Measurements from ENCODE around the gene PPY.

The PPY gene

GRCh38 chr17:43979011-43979410, 36.7 kb upstream of the PPY start:
- Histone ChIP-seq H3K4me2 (ENCODE audit: low read depth, low read length) (no peak overlapping the region), H3K27me3 (replicated peaks; ENCODE audit: insufficient read depth, low read length) (no peaks in the 10 kb centered on the region; the same call in 1 of the 2 replicates)

GRCh38 chr17:43978078-43978477, 35.8 kb upstream of the PPY start:
- no peak overlapping the region for H3K9ac ChIP-seq (ENCODE audit: low read length)
- TF ChIP-seq CTCF (IDR thresholded peaks at IDR 0.05; ENCODE audit: low read length) = no peak
- TF ChIP-seq EZH2 (optimal IDR thresholded peaks at IDR 0.05; ENCODE audit: low read depth, low read length) = no peak
- no peak for TF ChIP-seq EZH2phosphoT487 (IDR thresholded peaks at IDR 0.05; ENCODE audit: low read length)
- no peaks in the 10 kb centered on the region for H3K9me3 ChIP-seq (replicated peaks; ENCODE audit: insufficient read depth, low read length)
- no peaks in the 10 kb centered on the region for H3K36me3 ChIP-seq (replicated peaks; ENCODE audit: insufficient read depth, low read length)
- no peaks in the 10 kb centered on the region for H3K4me1 ChIP-seq (ENCODE audit: low read length)
- no peaks in the 10 kb centered on the region; the same call in 1 of the 2 replicates for H3K27me3 ChIP-seq (replicated peaks; ENCODE audit: insufficient read depth, low read length)
- no peak overlapping the region for H2AFZ ChIP-seq (ENCODE audit: low read length)
- no peaks in the 10 kb centered on the region for H3K79me2 ChIP-seq (ENCODE audit: low read length)
- no peak overlapping the region for H3K27ac ChIP-seq (ENCODE audit: low read length)
- no peak overlapping the region for H3K4me3 ChIP-seq (ENCODE audit: low read length)
- H3F3A ChIP-seq (ENCODE audit: insufficient read depth, low read length) = no peaks in the 10 kb centered on the region
- H4K20me1 ChIP-seq (ENCODE audit: insufficient read depth, low read length) = no peaks in the 10 kb centered on the region
- H3K9me2 ChIP-seq (replicated peaks; ENCODE audit: insufficient read depth, low read length) = no peaks in the 10 kb centered on the region
- DNase-seq = no peak
- no peak overlapping the region for H3K4me2 ChIP-seq (ENCODE audit: low read depth, low read length)

More at GRCh38 chr17:43979011-43979410, 36.7 kb upstream of the PPY start:
- no peak for DNase-seq
- Histone ChIP-seq H4K20me1 (ENCODE audit: insufficient read depth, low read length) (no peaks in the 10 kb centered on the region), H3F3A (ENCODE audit: insufficient read depth, low read length) (no peaks in the 10 kb centered on the region), H3K36me3 (replicated peaks; ENCODE audit: insufficient read depth, low read length) (no peaks in the 10 kb centered on the region), H3K4me1 (ENCODE audit: low read length) (no peaks in the 10 kb centered on the region), H3K27ac (ENCODE audit: low read length) (no peak overlapping the region), H3K9ac (ENCODE audit: low read length) (no peak overlapping the region), H3K4me3 (ENCODE audit: low read length) (no peak overlapping the region), H2AFZ (ENCODE audit: low read length) (no peak overlapping the region), H3K9me3 (replicated peaks; ENCODE audit: insufficient read depth, low read length) (no peaks in the 10 kb centered on the region), H3K9me2 (replicated peaks; ENCODE audit: insufficient read depth, low read length) (no peaks in the 10 kb centered on the region), H3K79me2 (ENCODE audit: low read length) (no peaks in the 10 kb centered on the region)
- TF ChIP-seq CTCF (IDR thresholded peaks at IDR 0.05; ENCODE audit: low read length) (no peak), EZH2phosphoT487 (IDR thresholded peaks at IDR 0.05; ENCODE audit: low read length) (no peak), EZH2 (optimal IDR thresholded peaks at IDR 0.05; ENCODE audit: low read depth, low read length) (no peak)

GRCh38 chr17:43976963-43977837, 34.9 kb upstream of the PPY start:
- H3K4me1 ChIP-seq (ENCODE audit: low read length) = no peaks in the 10 kb centered on the region
- no peaks in the 10 kb centered on the region for H3K9me2 ChIP-seq (replicated peaks; ENCODE audit: insufficient read depth, low read length)
- H3K4me3 ChIP-seq (ENCODE audit: low read length) = no peak overlapping the region
- no peak for DNase-seq
- no peaks in the 10 kb centered on the region for H3K36me3 ChIP-seq (replicated peaks; ENCODE audit: insufficient read depth, low read length)
- no peaks in the 10 kb centered on the region for H3F3A ChIP-seq (ENCODE audit: insufficient read depth, low read length)
- no peak overlapping the region for H3K9ac ChIP-seq (ENCODE audit: low read length)
- H3K9me3 ChIP-seq (replicated peaks; ENCODE audit: insufficient read depth, low read length) = no peaks in the 10 kb centered on the region
- no peaks in the 10 kb centered on the region for H3K79me2 ChIP-seq (ENCODE audit: low read length)
- TF ChIP-seq CTCF (IDR thresholded peaks at IDR 0.05; ENCODE audit: low read length) = no peak
- TF ChIP-seq EZH2phosphoT487 (IDR thresholded peaks at IDR 0.05; ENCODE audit: low read length) = no peak
- no peak for TF ChIP-seq EZH2 (optimal IDR thresholded peaks at IDR 0.05; ENCODE audit: low read depth, low read length)
- H3K4me2 ChIP-seq (ENCODE audit: low read depth, low read length) = no peak overlapping the region
- no peak overlapping the region for H2AFZ ChIP-seq (ENCODE audit: low read length)
- H3K27ac ChIP-seq (ENCODE audit: low read length) = no peak overlapping the region
- no peaks in the 10 kb centered on the region; the same call in 1 of the 2 replicates for H3K27me3 ChIP-seq (replicated peaks; ENCODE audit: insufficient read depth, low read length)
- H4K20me1 ChIP-seq (ENCODE audit: insufficient read depth, low read length) = no peaks in the 10 kb centered on the region

All from MM.1S (cell line).